NT2/D1 (cell line): ENCODE measurements around the gene HTT.

ENCODE experiments used
- YY1 ChIP-seq: IDR thresholded peaks from 2 replicates; pipeline ENCODE4 v1.6.1; 2011; ENCODE audit not compliant: insufficient read length, insufficient read depth
- ZNF274 ChIP-seq: IDR thresholded peaks from 2 replicates; pipeline ENCODE4 v1.6.1; 2011; ENCODE audit warnings: mild to moderate bottlenecking, low read depth, low read length

GRCh38 chr4:3044870-3045819 lies 29.3 kb upstream of the HTT start:
- TF ChIP-seq ZNF274 (no peak), YY1 (no peak)
